ENCODE data around the gene FBXO21.

Gene FBXO21

DNA sequence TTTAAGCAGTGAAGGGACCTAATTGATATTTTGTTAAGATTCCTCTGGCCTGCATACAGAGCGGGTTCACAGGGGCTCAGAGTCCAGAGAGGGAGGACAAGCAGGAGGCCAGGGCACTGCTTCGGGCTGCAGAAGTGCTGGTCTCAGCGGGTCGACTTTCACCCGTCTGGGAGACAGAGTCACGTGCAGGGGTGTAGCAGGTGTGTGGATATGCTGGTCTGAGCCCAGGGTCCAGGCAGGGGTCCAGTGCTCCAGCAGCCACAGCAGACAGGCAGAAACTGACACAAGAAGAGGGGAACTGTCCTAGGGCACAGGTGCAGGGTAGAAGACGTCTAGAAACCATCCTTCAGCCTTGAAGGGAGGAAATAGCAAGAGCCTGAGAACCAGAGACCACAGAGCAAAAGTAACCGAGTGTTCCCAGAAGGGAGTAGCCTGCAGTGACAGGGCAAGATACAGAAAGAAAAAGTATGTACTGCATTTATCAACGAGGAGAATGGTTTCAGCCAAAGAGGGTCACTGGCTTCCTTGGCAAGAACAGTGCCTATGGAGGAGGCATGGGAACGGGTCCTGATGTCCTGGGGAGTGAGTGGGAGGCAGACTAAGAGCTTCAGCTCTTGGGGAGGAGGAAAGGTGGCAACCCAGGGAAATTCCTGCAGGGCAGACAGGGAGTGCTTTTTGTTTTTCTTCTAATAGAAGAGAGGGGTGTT is 28.7 kb downstream of the FBXO21 start:
- peaks cover 52% of the 10 kb centered on the region for H3K36me3 ChIP-seq (ENCODE audit: insufficient read depth, low read length)
- H3K9me3 ChIP-seq (replicated peaks; ENCODE audit: low read length): no peaks in the 10 kb centered on the region
- H3K4me3 ChIP-seq (ENCODE audit: low read length): no peak overlapping the region
- no peaks in the 10 kb centered on the region for H3K4me1 ChIP-seq (ENCODE audit: control insufficient read depth, insufficient read depth, low read length)
- H3K9ac ChIP-seq (ENCODE audit: low read depth, low read length): no peak overlapping the region
- H3K4me2 ChIP-seq (ENCODE audit: low read length): no peak overlapping the region
- no peaks in the 10 kb centered on the region for H3K27me3 ChIP-seq (ENCODE audit: control insufficient read depth, insufficient read depth, low read length)

DNA sequence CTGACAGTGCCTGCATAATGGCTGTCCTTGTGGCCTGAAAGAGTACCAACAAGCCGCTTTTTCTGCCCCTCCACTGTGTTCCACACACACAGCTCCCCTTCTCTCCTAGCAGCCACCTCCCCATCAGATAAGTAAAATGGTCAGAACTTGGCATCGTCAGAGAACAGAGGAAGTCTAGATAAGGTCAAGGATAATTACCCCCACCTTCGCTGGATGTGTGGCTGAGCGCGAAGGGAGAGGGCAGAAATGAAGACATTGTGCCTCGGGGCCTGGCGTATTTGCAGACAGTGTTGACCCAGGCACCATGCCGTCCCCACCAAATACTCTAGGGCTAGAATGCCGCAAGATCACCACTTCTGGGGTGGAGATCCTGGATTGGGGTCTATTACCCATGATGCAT is 30.6 kb downstream of the FBXO21 start:
- Histone ChIP-seq H3K36me3 (ENCODE audit: insufficient read depth, low read length) (peaks cover 54% of the 10 kb centered on the region), H3K9ac (ENCODE audit: low read depth, low read length) (no peak overlapping the region), H3K4me3 (ENCODE audit: low read length) (no peak overlapping the region), H3K27me3 (ENCODE audit: control insufficient read depth, insufficient read depth, low read length) (no peaks in the 10 kb centered on the region), H3K4me1 (ENCODE audit: control insufficient read depth, insufficient read depth, low read length) (no peaks in the 10 kb centered on the region), H3K4me2 (ENCODE audit: low read length) (no peak overlapping the region), H3K9me3 (replicated peaks; ENCODE audit: low read length) (no peaks in the 10 kb centered on the region)

DNA sequence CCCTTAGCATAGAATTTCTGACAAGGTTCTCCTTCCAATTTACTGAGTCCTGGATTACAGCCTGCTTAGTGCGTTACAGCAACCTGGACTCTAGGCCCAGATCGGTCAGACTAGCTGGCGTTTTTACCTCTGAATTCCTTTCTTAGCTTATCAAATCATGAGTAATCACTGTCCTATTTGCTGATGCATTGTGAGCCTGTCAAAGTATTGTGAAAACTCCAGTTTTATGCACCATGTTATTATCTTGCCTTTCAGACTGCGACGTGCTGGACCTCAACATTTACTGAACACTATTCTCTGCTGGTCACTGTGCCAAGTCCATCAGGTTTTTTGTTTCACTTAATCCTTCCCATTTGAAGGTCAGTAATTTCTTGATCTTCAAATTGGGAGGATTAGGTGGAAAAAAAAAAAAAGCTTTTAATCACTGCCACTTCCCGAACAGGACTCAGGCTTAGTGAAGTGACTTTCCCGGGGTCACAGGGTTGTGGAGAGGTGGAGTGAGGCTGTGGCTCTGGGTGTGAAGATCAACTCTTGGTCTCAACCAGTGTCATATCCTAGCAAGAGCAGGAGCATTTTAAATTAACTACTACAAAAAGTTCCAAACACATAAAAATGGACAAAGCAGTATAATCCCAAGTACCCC is 31.2 kb downstream of the FBXO21 start:
- Histone ChIP-seq H3K4me1 (ENCODE audit: control insufficient read depth, insufficient read depth, low read length) (no peaks in the 10 kb centered on the region), H3K36me3 (ENCODE audit: insufficient read depth, low read length) (peaks cover 57% of the 10 kb centered on the region), H3K27me3 (ENCODE audit: control insufficient read depth, insufficient read depth, low read length) (no peaks in the 10 kb centered on the region), H3K4me3 (ENCODE audit: low read length) (no peak overlapping the region), H3K9ac (ENCODE audit: low read depth, low read length) (no peak overlapping the region), H3K4me2 (ENCODE audit: low read length) (no peak overlapping the region), H3K9me3 (replicated peaks; ENCODE audit: low read length) (no peaks in the 10 kb centered on the region)

DNA sequence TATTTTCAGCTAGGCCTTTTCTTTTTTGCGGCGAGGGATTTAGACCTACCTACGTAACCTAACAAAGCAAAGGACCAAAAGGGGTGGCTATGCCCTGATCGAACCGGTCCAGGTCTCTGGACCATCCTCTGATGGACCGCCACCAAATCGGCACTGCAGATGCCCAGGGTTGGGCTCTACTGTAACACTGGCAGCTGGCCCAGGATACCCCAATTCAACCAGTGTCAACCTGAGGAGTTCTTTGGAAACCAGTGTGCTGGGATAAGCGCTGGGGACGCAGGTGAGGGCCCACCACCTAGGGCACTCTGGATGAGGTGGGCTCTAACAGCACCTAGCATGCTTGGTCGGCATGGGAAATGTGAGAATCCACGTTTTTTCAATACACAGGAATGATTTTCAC is 32.2 kb downstream of the FBXO21 start:
- Histone ChIP-seq H3K4me3 (ENCODE audit: low read length) (no peak overlapping the region), H3K27me3 (ENCODE audit: control insufficient read depth, insufficient read depth, low read length) (no peaks in the 10 kb centered on the region), H3K9ac (ENCODE audit: low read depth, low read length) (no peak overlapping the region), H3K4me1 (ENCODE audit: control insufficient read depth, insufficient read depth, low read length) (no peaks in the 10 kb centered on the region), H3K4me2 (ENCODE audit: low read length) (no peak overlapping the region), H3K36me3 (ENCODE audit: insufficient read depth, low read length) (peaks cover 56% of the 10 kb centered on the region), H3K9me3 (replicated peaks; ENCODE audit: low read length) (no peaks in the 10 kb centered on the region)

DNA sequence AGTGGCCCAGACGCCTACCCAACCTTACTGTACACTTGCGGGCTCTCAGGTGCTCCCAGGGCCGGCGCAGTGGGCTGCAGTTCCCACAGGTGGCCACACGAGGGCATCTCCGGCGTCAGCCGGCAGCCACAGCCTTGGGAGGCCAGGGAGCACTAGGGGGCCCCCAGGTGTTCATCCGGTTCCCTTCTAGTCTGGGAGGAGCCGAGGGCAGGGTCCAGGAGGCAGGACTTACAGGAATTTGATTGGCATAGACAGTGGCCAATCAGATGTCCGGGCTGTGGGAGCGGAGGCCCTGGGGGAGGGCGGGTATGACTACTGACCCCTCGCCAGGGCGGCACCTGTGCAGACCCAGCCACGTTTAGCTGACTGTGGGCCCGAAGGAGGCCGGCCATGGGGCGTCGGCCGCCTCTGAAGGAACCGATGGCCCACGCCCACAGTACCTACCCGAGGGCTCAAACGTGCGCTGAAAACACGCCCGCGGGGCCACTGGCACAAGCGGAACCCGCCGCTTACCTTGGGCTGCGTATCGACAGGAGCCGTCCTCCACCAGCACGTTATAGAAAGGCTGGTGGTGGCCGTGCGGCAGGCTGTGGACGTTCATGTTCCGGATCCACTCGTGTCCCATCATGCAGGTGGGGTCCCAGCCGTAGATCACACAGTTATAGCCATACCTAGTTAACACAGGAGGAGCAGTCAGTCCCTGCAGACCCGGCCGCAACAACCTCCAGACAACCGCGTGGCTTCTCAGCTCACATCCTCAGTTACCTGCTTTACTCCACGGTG is 34.8 kb downstream of the FBXO21 start:
- H3K36me3 ChIP-seq (ENCODE audit: insufficient read depth, low read length): peaks cover 46% of the 10 kb centered on the region
- H3K4me3 ChIP-seq (ENCODE audit: low read length): no peak overlapping the region
- no peaks in the 10 kb centered on the region for H3K4me1 ChIP-seq (ENCODE audit: control insufficient read depth, insufficient read depth, low read length)
- no peak overlapping the region for H3K9ac ChIP-seq (ENCODE audit: low read depth, low read length)
- no peaks in the 10 kb centered on the region for H3K27me3 ChIP-seq (ENCODE audit: control insufficient read depth, insufficient read depth, low read length)
- no peaks in the 10 kb centered on the region for H3K9me3 ChIP-seq (replicated peaks; ENCODE audit: low read length)
- no peak overlapping the region for H3K4me2 ChIP-seq (ENCODE audit: low read length)

DNA sequence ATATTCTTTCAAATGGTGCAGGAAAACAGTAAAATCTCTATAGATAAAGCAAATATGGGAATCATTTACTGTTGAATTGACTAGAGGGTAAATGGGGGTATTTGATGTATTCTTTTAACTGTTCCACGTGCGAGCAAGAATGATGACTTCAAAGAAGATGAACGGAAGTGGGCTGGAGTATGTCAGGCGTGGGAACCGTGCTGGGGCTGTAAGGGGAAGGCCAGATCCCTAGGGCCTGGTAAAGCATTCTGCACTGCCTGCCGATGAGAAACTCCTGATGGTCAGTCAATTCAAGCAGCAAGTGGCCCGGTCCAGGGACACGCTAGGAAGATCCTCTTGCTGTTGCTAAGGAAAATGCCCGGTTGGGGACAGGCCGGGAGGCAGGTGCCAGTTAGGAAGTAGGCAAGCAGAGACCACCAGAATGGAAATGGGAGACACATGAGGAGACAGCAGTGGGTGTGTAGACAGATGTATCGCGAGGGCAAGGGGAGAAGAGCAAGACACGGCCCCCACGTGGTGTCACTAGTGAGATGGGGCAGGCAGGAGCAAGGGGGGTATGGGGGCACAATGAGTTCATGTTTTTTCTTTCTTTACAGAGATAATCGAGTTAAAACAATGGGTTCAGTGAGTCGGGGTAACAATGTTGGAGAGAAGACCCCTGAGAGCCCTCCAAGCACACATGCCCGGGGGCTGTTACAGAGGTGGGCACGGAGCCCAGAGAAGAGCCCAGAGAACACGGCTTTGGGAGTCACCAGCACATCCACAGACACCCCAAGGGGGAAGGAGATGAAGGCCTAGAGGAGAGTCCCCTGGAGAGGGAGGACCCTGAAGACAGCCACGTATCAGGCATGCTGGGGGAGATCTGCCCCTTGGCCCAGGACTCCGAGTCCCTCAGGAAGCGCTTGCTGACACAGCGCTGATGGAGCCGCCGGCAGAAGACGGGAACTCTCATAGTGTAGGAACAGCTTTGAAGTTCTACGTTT is 37.2 kb downstream of the FBXO21 start:
- no peaks in the 10 kb centered on the region for H3K9me3 ChIP-seq (replicated peaks; ENCODE audit: low read length)
- no peaks in the 10 kb centered on the region for H3K4me1 ChIP-seq (ENCODE audit: control insufficient read depth, insufficient read depth, low read length)
- no peaks in the 10 kb centered on the region for H3K27me3 ChIP-seq (ENCODE audit: control insufficient read depth, insufficient read depth, low read length)
- H3K9ac ChIP-seq (ENCODE audit: low read depth, low read length): no peak overlapping the region
- peaks cover 44% of the 10 kb centered on the region for H3K36me3 ChIP-seq (ENCODE audit: insufficient read depth, low read length)
- H3K4me3 ChIP-seq (ENCODE audit: low read length): no peak overlapping the region
- no peak overlapping the region for H3K4me2 ChIP-seq (ENCODE audit: low read length)

DNA sequence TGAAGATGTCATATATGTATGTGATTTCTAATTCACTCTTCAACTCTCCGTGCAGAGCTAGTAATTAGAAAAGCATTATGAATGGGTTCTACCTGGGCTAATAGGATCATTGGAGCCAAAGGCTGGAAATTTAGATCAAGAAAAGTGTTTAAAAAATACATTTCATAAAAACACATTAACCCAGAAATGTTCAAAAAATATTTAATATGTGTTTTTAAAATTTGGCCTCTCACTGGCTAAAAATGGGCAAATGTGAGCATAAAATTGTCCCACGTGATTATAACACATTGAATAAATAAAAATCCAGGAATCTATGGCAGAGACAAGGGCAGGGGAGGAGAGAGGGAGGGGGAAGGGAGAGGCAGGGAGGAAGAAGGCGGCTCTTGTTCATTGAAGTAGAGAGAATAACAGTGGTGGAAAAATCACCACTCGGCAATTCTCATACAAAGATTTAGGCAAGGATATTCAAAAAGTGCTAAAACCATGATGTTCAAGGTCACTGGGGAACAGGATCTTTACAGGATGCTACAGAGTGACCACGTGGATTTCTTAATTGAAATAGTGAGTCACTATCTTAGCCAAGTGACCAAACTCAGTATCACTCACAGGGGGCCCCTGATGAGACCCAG is 38.8 kb downstream of the FBXO21 start:
- H3K4me2 ChIP-seq (ENCODE audit: low read length): no peak overlapping the region
- no peaks in the 10 kb centered on the region for H3K27me3 ChIP-seq (ENCODE audit: control insufficient read depth, insufficient read depth, low read length)
- no peak overlapping the region for H3K4me3 ChIP-seq (ENCODE audit: low read length)
- H3K4me1 ChIP-seq (ENCODE audit: control insufficient read depth, insufficient read depth, low read length): no peaks in the 10 kb centered on the region
- no peaks in the 10 kb centered on the region for H3K9me3 ChIP-seq (replicated peaks; ENCODE audit: low read length)
- H3K9ac ChIP-seq (ENCODE audit: low read depth, low read length): no peak overlapping the region
- peaks cover 34% of the 10 kb centered on the region for H3K36me3 ChIP-seq (ENCODE audit: insufficient read depth, low read length)

DNA sequence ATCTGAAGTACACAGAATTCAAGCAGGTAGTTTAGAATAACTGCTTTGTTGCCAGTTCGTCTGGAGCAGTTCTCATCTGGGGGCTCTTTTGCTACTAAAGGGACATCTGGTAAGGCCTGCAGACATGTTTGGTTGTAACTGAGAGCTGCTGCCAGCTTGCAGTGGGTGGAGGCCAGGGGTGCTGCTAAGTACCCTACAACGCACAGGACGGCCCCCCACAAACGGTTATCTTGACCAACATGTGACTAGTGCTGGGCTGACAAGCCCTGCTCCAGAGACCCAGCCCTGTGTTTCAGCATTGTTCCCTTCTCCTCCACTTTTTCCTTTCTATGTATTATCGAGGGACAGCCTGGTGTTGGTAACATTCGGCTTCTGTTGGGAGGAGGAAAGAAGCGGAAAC is 40.8 kb downstream of the FBXO21 start:
- H3K36me3 ChIP-seq (ENCODE audit: insufficient read depth, low read length): peaks cover 24% of the 10 kb centered on the region
- no peak overlapping the region for H3K4me2 ChIP-seq (ENCODE audit: low read length)
- H3K4me1 ChIP-seq (ENCODE audit: control insufficient read depth, insufficient read depth, low read length): no peaks in the 10 kb centered on the region

DNA sequence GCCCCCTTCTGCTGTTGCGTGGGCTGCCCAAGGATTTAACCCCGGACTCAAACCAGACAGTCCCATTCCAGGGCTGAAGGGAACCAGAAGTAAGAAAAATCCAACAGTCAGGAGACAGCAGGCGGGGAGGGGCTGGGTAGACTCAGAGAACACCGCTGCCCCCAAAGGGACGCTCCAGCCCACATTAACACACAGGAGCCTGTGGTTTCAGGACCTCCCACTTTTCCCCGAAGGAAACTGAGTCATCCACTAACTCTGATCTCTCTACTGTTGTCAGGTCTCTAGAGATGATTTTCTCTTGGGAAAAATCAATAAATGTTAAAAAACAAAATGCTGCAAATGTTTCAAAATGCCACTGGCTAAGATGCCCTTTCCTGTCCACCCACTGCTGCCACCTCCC is 41.6 kb downstream of the FBXO21 start:
- Histone ChIP-seq H3K4me1 (ENCODE audit: control insufficient read depth, insufficient read depth, low read length) (no peaks in the 10 kb centered on the region), H3K4me2 (ENCODE audit: low read length) (no peak overlapping the region), H3K9ac (ENCODE audit: low read depth, low read length) (no peak overlapping the region), H3K27me3 (ENCODE audit: control insufficient read depth, insufficient read depth, low read length) (no peaks in the 10 kb centered on the region), H3K9me3 (replicated peaks; ENCODE audit: low read length) (no peaks in the 10 kb centered on the region), H3K36me3 (ENCODE audit: insufficient read depth, low read length) (peaks cover 20% of the 10 kb centered on the region), H3K4me3 (ENCODE audit: low read length) (no peak overlapping the region)

More for the DNA sequence above, 40.8 kb downstream of the FBXO21 start:
- no peak overlapping the region for H3K4me3 ChIP-seq (ENCODE audit: low read length)
- no peak overlapping the region for H3K9ac ChIP-seq (ENCODE audit: low read depth, low read length)
- no peaks in the 10 kb centered on the region for H3K27me3 ChIP-seq (ENCODE audit: control insufficient read depth, insufficient read depth, low read length)
- H3K9me3 ChIP-seq (replicated peaks; ENCODE audit: low read length): no peaks in the 10 kb centered on the region

DNA sequence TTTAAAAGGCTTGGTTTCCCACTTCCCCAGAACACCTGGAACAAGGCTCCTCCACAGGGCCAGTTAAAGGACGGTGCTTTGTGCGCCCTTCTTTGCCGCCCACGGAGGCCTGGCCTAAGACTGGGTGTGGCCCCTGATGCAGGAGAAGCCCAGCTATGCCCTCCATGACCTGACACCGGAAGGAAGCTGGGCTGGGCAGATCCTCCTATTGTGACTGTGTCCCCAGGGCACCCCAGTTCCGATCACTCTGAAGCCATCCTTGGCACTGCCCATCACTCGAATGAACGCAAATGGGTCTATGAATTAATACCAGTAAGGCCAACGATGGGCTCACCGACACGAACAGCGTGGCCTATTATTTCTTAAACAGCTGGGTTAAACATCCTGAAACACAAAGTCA is 42.6 kb downstream of the FBXO21 start:
- Histone ChIP-seq H3K4me3 (ENCODE audit: low read length) (no peak overlapping the region), H3K4me2 (ENCODE audit: low read length) (no peak overlapping the region), H3K27me3 (ENCODE audit: control insufficient read depth, insufficient read depth, low read length) (no peaks in the 10 kb centered on the region), H3K9me3 (replicated peaks; ENCODE audit: low read length) (no peaks in the 10 kb centered on the region), H3K4me1 (ENCODE audit: control insufficient read depth, insufficient read depth, low read length) (no peaks in the 10 kb centered on the region), H3K36me3 (ENCODE audit: insufficient read depth, low read length) (peaks cover 20% of the 10 kb centered on the region), H3K9ac (ENCODE audit: low read depth, low read length) (no peak overlapping the region)

Measured in skeletal muscle satellite cell (primary cell).